Activated CD4-positive, CD25-positive, alpha-beta regulatory T cell treated with anti-CD3 and anti-CD28 coated beads, Interleukin-2, amount 50 U/mL, for 24 hours (primary cell): Measurements from ENCODE around the gene HOXD13.

Source experiments
- ATAC-seq, 2 donors: fragments of 150-1000 bp; cut with Tn5 transposase; one replicate each; pipeline ENCODE4 v1.10.0; 2021; ENCODE audit warnings: mild to moderate bottlenecking in 1 of 2, moderate library complexity in 1 of 2

Gene HOXD13

GRCh38 chr2:176121190-176122051 lies 28.9 kb downstream of the HOXD13 start:
- ATAC-seq: no peak

- ATAC-seq: peak in 1 of 2 donors; percentile 25
These were observed 29.6 kb downstream of the HOXD13 start for GRCh38 chr2:176122052-176122682.

- ATAC-seq: peak in 1 of 2 donors; percentile 21
These were observed 30.3 kb downstream of the HOXD13 start, which contains the start of gene HOXD9 for GRCh38 chr2:176122683-176123410. Gene HOXD9 (plus strand): TSS chr2:176122719. CDS start chr2:176122769, 50 bp downstream.

- no peak for ATAC-seq
These were observed 31.0 kb downstream of the HOXD13 start for GRCh38 chr2:176123411-176124109.

GRCh38 chr2:176124110-176124946 lies 31.8 kb downstream of the HOXD13 start:
- no peak for ATAC-seq

- ATAC-seq: no peak
These were observed 32.6 kb downstream of the HOXD13 start for GRCh38 chr2:176124947-176125771.

- no peak for ATAC-seq
These were observed 33.2 kb downstream of the HOXD13 start for GRCh38 chr2:176125772-176126054.

GRCh38 chr2:176126929-176127773 lies 34.6 kb downstream of the HOXD13 start:
- no peak for ATAC-seq

- ATAC-seq: no peak
These were observed 35.2 kb downstream of the HOXD13 start for GRCh38 chr2:176127774-176128072.

GRCh38 chr2:176128172-176128981 lies 35.9 kb downstream of the HOXD13 start:
- no peak for ATAC-seq

- no peak for ATAC-seq
These were observed 36.7 kb downstream of the HOXD13 start, which contains the start of gene HOXD8 for GRCh38 chr2:176128982-176129796. Gene HOXD8 (plus strand): TSS chr2:176129705. CDS start chr2:176130367, 662 bp downstream.

GRCh38 chr2:176129813-176130146 lies 37.3 kb downstream of the HOXD13 start:
- ATAC-seq: no peak

- peak in 1 of 2 donors; percentile 13 for ATAC-seq
These were observed 37.8 kb downstream of the HOXD13 start for GRCh38 chr2:176130147-176130956.

- ATAC-seq: no peak
These were observed 38.7 kb downstream of the HOXD13 start for GRCh38 chr2:176130957-176131847.

- ATAC-seq: no peak
These were observed 39.3 kb downstream of the HOXD13 start for GRCh38 chr2:176131848-176132158.
